ENCODE data around the gene DEPDC4.

DNA sequence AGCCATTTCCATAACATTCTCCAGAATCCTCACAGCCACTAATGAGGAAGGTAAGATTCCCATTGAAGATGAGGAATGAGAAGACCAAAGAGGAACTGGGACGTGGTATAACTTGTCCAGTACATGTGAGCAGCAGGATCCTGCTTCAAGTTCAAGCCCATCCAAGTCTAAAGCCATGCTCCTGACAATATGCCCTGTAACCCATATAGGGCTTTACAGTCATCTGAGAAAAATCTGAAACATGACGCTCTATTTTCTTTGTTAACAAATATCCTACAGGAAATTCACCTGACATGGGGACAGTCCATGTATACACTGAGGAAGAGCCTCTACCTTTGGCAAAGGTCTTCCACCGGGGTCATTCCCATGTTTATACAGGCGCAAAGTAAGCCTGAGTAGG, 69.4 kb downstream of the DEPDC4 start:
- TF ChIP-seq ZBTB37 (CRISPR knock-in tag; IDR thresholded peaks at IDR 0.05) = no peak
- TF ChIP-seq ZNF891 (CRISPR knock-in tag; IDR thresholded peaks at IDR 0.05) = no peak
- no peak for TF ChIP-seq DMAP1 (CRISPR knock-in tag; IDR thresholded peaks at IDR 0.05)
- no peak for TF ChIP-seq MAZ (IDR thresholded peaks at IDR 0.05; ENCODE audit: borderline replicate concordance, low read depth, low read length)
- no peak for TF ChIP-seq MAZ (CRISPR knock-in tag; IDR thresholded peaks at IDR 0.05; ENCODE audit: low read depth)
- TF ChIP-seq CTCF (CRISPR knock-in tag; IDR thresholded peaks at IDR 0.05) = no peak
- TF ChIP-seq PHF20 (CRISPR knock-in tag; IDR thresholded peaks at IDR 0.05) = no peak
- no peak for TF ChIP-seq ZKSCAN1 (IDR thresholded peaks at IDR 0.05; ENCODE audit: low read length)
- TF ChIP-seq, protein P1, sequence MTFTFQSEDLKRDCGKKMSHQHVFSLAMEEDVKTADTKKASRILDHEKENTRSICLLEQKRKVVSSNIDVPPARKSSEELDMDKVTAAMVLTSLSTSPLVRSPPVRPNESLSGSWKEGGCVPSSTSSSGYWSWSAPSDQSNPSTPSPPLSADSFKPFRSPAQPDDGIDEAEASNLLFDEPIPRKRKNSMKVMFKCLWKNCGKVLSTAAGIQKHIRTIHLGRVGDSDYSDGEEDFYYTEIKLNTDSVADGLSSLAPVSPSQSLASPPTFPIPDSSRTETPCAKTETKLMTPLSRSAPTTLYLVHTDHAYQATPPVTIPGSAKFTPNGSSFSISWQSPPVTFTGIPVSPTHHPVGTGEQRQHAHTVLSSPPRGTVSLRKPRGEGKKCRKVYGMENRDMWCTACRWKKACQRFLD (CRISPR knock-in tag; IDR thresholded peaks at IDR 0.05; ENCODE audit: borderline replicate concordance) = no peak
- no peak for TF ChIP-seq TCF7 (IDR thresholded peaks at IDR 0.05; ENCODE audit: low read depth)
- TF ChIP-seq, protein P2, sequence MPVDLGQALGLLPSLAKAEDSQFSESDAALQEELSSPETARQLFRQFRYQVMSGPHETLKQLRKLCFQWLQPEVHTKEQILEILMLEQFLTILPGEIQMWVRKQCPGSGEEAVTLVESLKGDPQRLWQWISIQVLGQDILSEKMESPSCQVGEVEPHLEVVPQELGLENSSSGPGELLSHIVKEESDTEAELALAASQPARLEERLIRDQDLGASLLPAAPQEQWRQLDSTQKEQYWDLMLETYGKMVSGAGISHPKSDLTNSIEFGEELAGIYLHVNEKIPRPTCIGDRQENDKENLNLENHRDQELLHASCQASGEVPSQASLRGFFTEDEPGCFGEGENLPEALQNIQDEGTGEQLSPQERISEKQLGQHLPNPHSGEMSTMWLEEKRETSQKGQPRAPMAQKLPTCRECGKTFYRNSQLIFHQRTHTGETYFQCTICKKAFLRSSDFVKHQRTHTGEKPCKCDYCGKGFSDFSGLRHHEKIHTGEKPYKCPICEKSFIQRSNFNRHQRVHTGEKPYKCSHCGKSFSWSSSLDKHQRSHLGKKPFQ (CRISPR knock-in tag; IDR thresholded peaks at IDR 0.05; ENCODE audit: insufficient replicate concordance) = no peak
- TF ChIP-seq RAD21 (CRISPR knock-in tag; IDR thresholded peaks at IDR 0.05) = no peak
- no peak for TF ChIP-seq ZNF235 (CRISPR knock-in tag; IDR thresholded peaks at IDR 0.05; ENCODE audit: borderline replicate concordance)
- TF ChIP-seq ATF1 (CRISPR knock-in tag; IDR thresholded peaks at IDR 0.05) = no peak
- TF ChIP-seq TEF (CRISPR knock-in tag; IDR thresholded peaks at IDR 0.05) = no peak
